HG02571 (cell line): ENCODE data around the gene TOMM6.

ENCODE experiments used
- ATAC-seq: cut with Tn5 transposase; IDR thresholded peaks from one replicate; pipeline ENCODE4 v1.9.1; 2021; ENCODE audit warnings: mild to moderate bottlenecking, moderate library complexity; ENCODE audit not compliant: unreplicated experiment

TOMM6 gene

DNA sequence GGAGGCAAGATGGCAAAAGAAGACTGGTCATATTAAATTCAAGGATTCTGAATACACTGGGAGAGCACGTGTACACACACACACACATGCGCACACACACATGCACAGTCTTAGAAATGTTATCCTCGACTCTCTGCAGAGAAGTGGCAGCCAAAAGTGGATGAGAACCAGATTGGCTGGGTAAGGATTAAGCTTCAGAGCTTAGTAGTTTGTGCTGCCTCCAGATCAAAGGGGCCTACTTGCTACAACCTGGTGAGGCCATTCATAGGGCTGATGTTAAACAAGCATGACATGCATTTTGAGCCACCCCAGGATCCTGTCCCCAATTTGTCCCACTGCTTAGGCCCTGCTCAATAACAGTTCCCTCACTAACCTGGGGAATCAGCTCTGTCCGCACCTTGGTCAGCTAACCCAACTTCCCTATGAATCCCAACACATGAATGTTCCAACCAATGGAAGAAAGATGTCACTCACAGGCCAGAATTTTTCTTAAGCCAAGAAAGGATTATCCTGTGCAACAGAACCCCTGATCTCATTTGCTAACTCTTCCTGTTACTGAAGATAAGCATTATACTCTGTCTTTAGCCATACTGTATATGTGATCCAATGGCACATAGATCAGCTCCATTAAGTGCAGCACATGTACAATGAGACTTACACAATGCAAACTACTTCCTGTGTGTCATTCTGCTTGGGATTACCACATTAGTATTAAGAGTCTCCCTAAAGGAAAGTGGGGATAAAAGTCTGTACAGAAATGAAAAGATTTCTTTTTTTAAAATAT, 31.0 kb downstream of the TOMM6 start:
- no peak for ATAC-seq

DNA sequence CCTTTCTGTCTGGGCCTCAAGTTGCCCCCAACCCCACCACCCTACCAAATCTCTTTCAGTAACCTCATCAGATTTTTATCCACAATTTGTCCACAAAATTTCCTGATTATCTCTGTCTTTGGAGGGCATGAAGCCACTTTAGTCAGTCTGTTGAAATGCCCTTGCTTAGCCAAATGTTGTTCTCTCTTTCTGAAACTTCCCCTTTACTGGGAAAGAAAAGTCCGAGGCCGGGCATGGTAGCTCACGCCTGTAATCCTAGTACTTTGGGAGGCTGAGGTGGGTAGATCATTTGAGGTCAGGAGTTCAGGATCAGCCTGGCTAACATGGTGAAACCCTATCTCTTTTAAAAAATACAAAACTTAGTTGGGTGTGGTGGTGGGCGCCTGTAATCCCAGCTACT, 33.8 kb downstream of the TOMM6 start:
- ATAC-seq, result no peak

DNA sequence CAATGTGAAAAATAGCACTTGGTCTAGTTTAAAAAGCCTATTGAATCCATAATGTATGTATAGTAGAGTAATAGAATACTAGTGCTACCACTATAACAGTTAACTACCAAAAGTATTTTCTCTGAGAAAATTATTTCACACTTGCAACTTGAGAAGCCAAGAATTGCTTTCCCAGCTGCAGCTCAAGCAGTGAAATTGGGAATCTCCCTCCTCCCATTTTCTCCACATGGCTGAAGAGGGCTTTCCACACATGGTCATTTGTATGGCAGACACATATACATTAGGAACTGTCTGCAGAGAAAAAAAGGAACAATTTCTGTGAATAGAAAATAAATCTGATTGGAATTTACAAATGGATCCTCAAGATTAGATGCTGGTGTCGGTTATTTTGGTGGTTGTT, 34.5 kb downstream of the TOMM6 start:
- no peak for ATAC-seq

- ATAC-seq, result no peak
These were observed 35.7 kb downstream of the TOMM6 start for GRCh38 chr6:41823178-41823577.

GRCh38 chr6:41824571-41825569, 37.4 kb downstream of the TOMM6 start:
- no peak for ATAC-seq

- no peak for ATAC-seq
These were observed 39.0 kb downstream of the TOMM6 start for GRCh38 chr6:41826343-41827022.

- no peak for ATAC-seq
These were observed 44.8 kb downstream of the TOMM6 start for GRCh38 chr6:41832263-41832662.

- no peak for ATAC-seq
These were observed 48.6 kb downstream of the TOMM6 start for GRCh38 chr6:41836022-41836659.

- ATAC-seq, result no peak
These were observed 49.2 kb downstream of the TOMM6 start for GRCh38 chr6:41836660-41837052.
